Activated T-helper 1 cell treated with anti-CD3 and anti-CD28 coated beads, Interleukin-2, amount 50 U/mL, for 16 hours (primary cell): Measurements from ENCODE around the gene CASP5.
"Not testable (repeated sequence)": the region's sequence is repeated elsewhere in the genome, so short reads cannot be mapped to it uniquely, and the experiment has no call there.

Source experiments
- DNase-seq, 2 donors: peaks; one replicate each; pipeline ENCODE4 v3.0.0-alpha.2; 2020; ENCODE audit warnings: low read depth in 1 of 2, low spot score in 1 of 2

The CASP5 gene

GRCh38 chr11:105023003-105023402 is at the start of gene CASP5:
CASP5 (minus strand) TSS chr11:105023168; CDS start chr11:105023136, 32 bp downstream.
- DNase-seq, result no peak

- not testable (repeated sequence) for DNase-seq
These were observed 49.1 kb upstream of the CASP5 start for GRCh38 chr11:105072080-105072479.

- DNase-seq, result no peak
These were observed 48.2 kb upstream of the CASP5 start for GRCh38 chr11:105071089-105071732.

GRCh38 chr11:105070306-105070705 is 47.3 kb upstream of the CASP5 start:
- no peak for DNase-seq

GRCh38 chr11:105069749-105070148 is 46.8 kb upstream of the CASP5 start:
- not testable (repeated sequence) for DNase-seq

- not testable (repeated sequence) for DNase-seq
These were observed 40.4 kb upstream of the CASP5 start for GRCh38 chr11:105063245-105063941.

- no peak for DNase-seq
These were observed 34.5 kb upstream of the CASP5 start for GRCh38 chr11:105057432-105057831.

- DNase-seq, result no peak
These were observed 33.5 kb upstream of the CASP5 start for GRCh38 chr11:105056446-105056845.

- DNase-seq, result no peak
These were observed 31.9 kb upstream of the CASP5 start for GRCh38 chr11:105054723-105055493.

GRCh38 chr11:105052487-105052886 is 29.5 kb upstream of the CASP5 start:
- DNase-seq, result no peak

GRCh38 chr11:105051559-105051958 is 28.6 kb upstream of the CASP5 start:
- no peak for DNase-seq

- DNase-seq, result no peak
These were observed 26.5 kb upstream of the CASP5 start for GRCh38 chr11:105049481-105049880.

GRCh38 chr11:105046898-105047579 is 24.1 kb upstream of the CASP5 start:
- no peak for DNase-seq

- DNase-seq, result no peak
These were observed 22.8 kb upstream of the CASP5 start for GRCh38 chr11:105045676-105046296.

GRCh38 chr11:105044557-105045524 is 21.9 kb upstream of the CASP5 start, which contains the start of gene CARD16:
CARD16 (minus strand) TSS chr11:105045335; CDS start chr11:105045297, 38 bp downstream.
- DNase-seq, result not testable (repeated sequence)

- no peak for DNase-seq
These were observed 19.2 kb upstream of the CASP5 start for GRCh38 chr11:105042178-105042577.

- no peak for DNase-seq
These were observed 17.7 kb upstream of the CASP5 start for GRCh38 chr11:105040703-105041102.

- DNase-seq, result no peak
These were observed 12.0 kb upstream of the CASP5 start, which contains the start of gene CASP1 for GRCh38 chr11:105034813-105035620. CASP1 (minus strand) TSS chr11:105035144; CDS start chr11:105035113, 31 bp downstream.

- not testable (repeated sequence) for DNase-seq
These were observed 11.4 kb upstream of the CASP5 start for GRCh38 chr11:105034388-105034787.
